ENCODE data around the gene THAP3. TPM values are rescaled to one million over a fixed set of nuclear protein-coding genes. Genes with fewer than 3 reads are reported as not detected.

THAP3 gene
- total and polyA plus RNA-seq, 2 of the 8 experiments (the other 6 are each of a cell fraction or from before 2014, with no cell fraction given) = 8.2 to 15.3 TPM

DNA sequence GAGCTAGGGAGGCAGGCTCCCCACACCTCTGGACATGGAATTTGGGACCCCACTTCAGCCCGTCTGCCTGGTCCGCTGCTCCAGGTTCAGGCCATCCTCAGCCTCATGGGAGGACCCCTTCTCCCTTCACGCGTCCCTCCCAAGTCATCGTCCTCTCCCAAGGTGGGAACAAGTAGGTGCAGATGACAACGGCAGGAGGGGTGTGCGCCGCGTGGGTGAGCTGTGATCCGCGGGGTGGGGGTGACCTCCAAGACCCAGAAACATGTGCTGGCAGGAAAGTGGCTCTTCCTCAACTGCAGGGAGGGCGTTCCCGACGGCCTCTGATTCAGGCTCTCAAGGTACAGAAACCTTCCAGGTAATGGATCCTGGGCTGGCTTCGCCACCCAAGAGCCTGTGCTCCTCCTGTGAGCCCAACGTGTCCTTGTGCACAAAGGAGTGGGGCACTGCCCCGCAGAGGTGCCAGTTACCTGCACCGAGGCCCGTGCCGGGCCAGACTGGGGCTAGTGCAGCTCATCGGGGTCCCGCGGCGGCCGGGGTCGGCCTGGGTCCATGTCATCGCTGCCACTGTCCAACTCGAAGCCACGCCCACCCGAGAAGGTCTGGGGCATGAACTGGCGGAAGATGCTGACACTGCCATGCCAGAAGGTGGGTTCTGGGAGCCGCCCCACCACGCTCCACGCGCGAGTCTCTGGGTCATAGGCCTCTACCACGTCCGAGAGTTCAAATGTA is 31.6 kb upstream of the THAP3 start:
- WGBS, 2 experiments (ENCODE audit: extremely low coverage in 1 of 2, insufficient coverage in 1 of 2, insufficient read length in 1 of 2, insufficient replicate concordance in 2 of 2, low coverage in 1 of 2, low lambda C conversion rate in 2 of 2, missing lambda C conversion rate in 1 of 2) = 95% methylated on average over 36 of the region's 38 CpGs; no CpG with 5 or more reads in 1 of the 2 experiments
- H3K36me3 ChIP-seq (ENCODE audit: control insufficient read depth in 2 of 4, insufficient read depth in 4 of 4, low read length in 3 of 4) = peaks cover 3 to 54% (median 32%) of the 10 kb centered on the region in 4 experiments

More for the DNA sequence above, 31.6 kb upstream of the THAP3 start:
- H3K4me1 ChIP-seq (replicated peaks in 1 of 4; ENCODE audit: control insufficient read depth in 3 of 4, insufficient read depth in 4 of 4, low read length in 3 of 4) = no peaks in the 10 kb centered on the region
- no peaks in the 10 kb centered on the region for H3K23me2 ChIP-seq (ENCODE audit: low read depth, low read length)
- TF ChIP-seq POLR2A (IDR thresholded peaks at IDR 0.05; ENCODE audit: control extremely low read depth in 1 of 2, low read depth in 2 of 2, low read length in 2 of 2) = 0 out of 3 replicates have a peak, but pooled peaks of 1 of the 2 experiments have one; percentile 37
- no peak for TF ChIP-seq HDAC6 (IDR thresholded peaks at IDR 0.05; ENCODE audit: low read depth, low read length)
- H3K27me3 ChIP-seq (replicated peaks in 1 of 4; ENCODE audit: control insufficient read depth in 3 of 4, extremely low read depth in 1 of 4, insufficient read depth in 3 of 4, low read length in 3 of 4) = no peaks in the 10 kb centered on the region
- H3K56ac ChIP-seq (replicated peaks; ENCODE audit: insufficient read length, low read depth, low read length) = no peak overlapping the region
- no peak overlapping the region for H3K4ac ChIP-seq (replicated peaks; ENCODE audit: insufficient read length, low read depth, low read length)
- H4K20me1 ChIP-seq (replicated peaks in 1 of 2; ENCODE audit: control insufficient read depth in 1 of 2, insufficient read depth in 2 of 2, low read length in 2 of 2) = peaks cover 13 to 40% of the 10 kb centered on the region in 2 experiments
- no peak overlapping the region for H2BK20ac ChIP-seq (ENCODE audit: low read length)
- no peak overlapping the region for H2BK15ac ChIP-seq (ENCODE audit: low read length)
- no peak overlapping the region for H3K14ac ChIP-seq (ENCODE audit: insufficient read length)
- H2BK120ac ChIP-seq (replicated peaks; ENCODE audit: low read depth, low read length) = no peak overlapping the region
- H3K9ac ChIP-seq (replicated peaks in 1 of 4; ENCODE audit: extremely low read depth in 1 of 4, low read depth in 3 of 4, low read length in 3 of 4) = no peak overlapping the region
- H2AK5ac ChIP-seq (ENCODE audit: low read depth, low read length) = no peak overlapping the region
- CTCF ChIA-PET (ENCODE audit: partially characterized antibody) = interaction anchor here (0.8 to 1.7 kb wide), 3 partner anchors 11 to 121 kb away, joined by 3 to 4 read pairs (median 4); no protein-coding TSS in a partner anchor
- H2BK5ac ChIP-seq (ENCODE audit: low read depth, low read length) = no peak overlapping the region
- H4K91ac ChIP-seq (replicated peaks; ENCODE audit: insufficient read length, low read length) = no peak overlapping the region
- no peak overlapping the region for H4K5ac ChIP-seq (ENCODE audit: insufficient read length, low read depth, low read length)
- POLR2A ChIA-PET (ENCODE audit: partially characterized antibody) = interaction anchor here (0.9 to 17.4 kb wide), 4 partner anchors 7 to 46 kb away, joined by 3 to 196 read pairs (median 6); partner anchors contain the start of gene KLHL21
- H2BK12ac ChIP-seq (ENCODE audit: low read depth, low read length) = no peak overlapping the region
- H3K27ac ChIP-seq (ENCODE audit: low read depth, low read length) = no peak overlapping the region
- H3K79me2 ChIP-seq (ENCODE audit: control insufficient read depth in 1 of 2, insufficient read depth in 2 of 2, low read length in 2 of 2) = peaks cover 0 to 16% of the 10 kb centered on the region in 2 experiments; a peak in 1 of 4 replicates
- DNase-seq (ENCODE audit: low read depth in 1 of 2, low spot score in 2 of 2) (no peak), FAIRE-seq (no peak)
- H3K18ac ChIP-seq (ENCODE audit: extremely low read depth, low read length) = no peak overlapping the region
- H3K4me2 ChIP-seq (ENCODE audit: insufficient read depth in 1 of 2, low read depth in 2 of 2, low read length in 2 of 2) = no peak overlapping the region
- no peak overlapping the region for H3K23ac ChIP-seq (ENCODE audit: insufficient read length)
- no peak overlapping the region for H4K8ac ChIP-seq (ENCODE audit: extremely low read depth, insufficient read depth, low read length)
- H3K9me3 ChIP-seq (ENCODE audit: insufficient read depth in 2 of 2, low read depth in 1 of 2, low read length in 1 of 2) = no peaks in the 10 kb centered on the region
- no peak overlapping the region for H2AFZ ChIP-seq (ENCODE audit: low read length)
- no peak overlapping the region for H3K4me3 ChIP-seq (ENCODE audit: extremely low read depth in 1 of 4, insufficient read depth in 2 of 4, low read depth in 3 of 4, low read length in 4 of 4)
- H3K79me1 ChIP-seq (ENCODE audit: low read depth, low read length) = no peaks in the 10 kb centered on the region

Data from H1 (cell line).